OCI-LY7 (cell line): ENCODE results near the gene VBP1. TPM values are rescaled to one million over a fixed set of nuclear protein-coding genes. Genes with fewer than 3 reads are reported as not detected.
"Not testable (repeated sequence)": the region's sequence is repeated elsewhere in the genome, so short reads cannot be mapped to it uniquely, and the experiment has no call there.

Experiments
- BruUV-seq: library from RNA; stranded (reverse); fragments of 400-500 nt; replicated peaks from 2 replicates; lab custom pipeline; 2021; lab: Mats Ljungman, UMichigan
- CTCF ChIA-PET: fragments of 300-600 bp; sonication (Branson Sonifier 250); formaldehyde crosslinking; loops from one replicate; lab custom pipeline; 2022; ENCODE audit warnings: antibody characterized with exemption; ENCODE audit not compliant: unreplicated experiment; lab: Charles Lee
- POLR2A ChIA-PET: fragments of 300-600 bp; sonication (Branson Sonifier 250); formaldehyde crosslinking; loops from one replicate; lab custom pipeline; 2022; ENCODE audit warnings: antibody characterized with exemption; lab: Charles Lee
- DNase-seq: peaks from one replicate; pipeline ENCODE4 v3.0.0-alpha.2; 2015; ENCODE audit warnings: low spot score
- H2AFZ ChIP-seq: fragments of 200-600 bp; sonication (generic), shearing (Covaris generic); 2 replicates; pipeline ENCODE4 v1.6.1; 2014; ENCODE audit warnings: mild to moderate bottlenecking, antibody characterized with exemption, low read length, moderate library complexity
- H3K27ac ChIP-seq: fragments of 200-600 bp; sonication (generic); 2 replicates; pipeline ENCODE4 v1.5.1; 2014; ENCODE audit warnings: mixed run types, low read depth, mild to moderate bottlenecking, moderate library complexity, low read length, inconsistent platforms; ENCODE audit not compliant: poor library complexity, severe bottlenecking
- H3K36me3 ChIP-seq: fragments of 200-600 bp; sonication (generic); 2 replicates; pipeline ENCODE4 v1.6.1; 2014; ENCODE audit warnings: mild to moderate bottlenecking, antibody characterized with exemption, low read length, moderate library complexity, mixed read lengths; ENCODE audit not compliant: insufficient read depth
- H3K4me1 ChIP-seq: fragments of 200-600 bp; sonication (generic); 2 replicates; pipeline ENCODE4 v1.5.1; 2014; ENCODE audit warnings: mild to moderate bottlenecking, low read length; ENCODE audit not compliant: insufficient read depth, poor library complexity, severe bottlenecking
- H3K4me2 ChIP-seq: fragments of 200-600 bp; sonication (generic); 2 replicates; pipeline ENCODE4 v1.6.1; 2014; ENCODE audit warnings: mild to moderate bottlenecking, low read length
- H3K4me3 ChIP-seq: fragments of 200-600 bp; sonication (generic); 2 replicates; pipeline ENCODE4 v1.5.1; 2014; ENCODE audit warnings: mild to moderate bottlenecking, low read depth, low read length; ENCODE audit not compliant: poor library complexity, severe bottlenecking
- H3K79me2 ChIP-seq: fragments of 200-600 bp; sonication (generic); 2 replicates; pipeline ENCODE4 v1.6.1; 2016; ENCODE audit warnings: low read depth, mild to moderate bottlenecking, low read length, moderate library complexity, mixed read lengths; ENCODE audit not compliant: insufficient read depth
- H3K9me2 ChIP-seq: fragments of 200-600 bp; sonication (generic); 2 replicates; pipeline ENCODE4 v1.6.1; 2016; ENCODE audit warnings: mild to moderate bottlenecking, low read length, mixed read lengths; ENCODE audit not compliant: insufficient read depth
- H3K9me3 ChIP-seq: fragments of 200-600 bp; sonication (generic); 2 replicates; pipeline ENCODE4 v1.6.1; 2014; ENCODE audit warnings: mild to moderate bottlenecking, mixed run types, low read length, mixed read lengths
- H4K20me1 ChIP-seq: fragments of 200-600 bp; sonication (generic); 2 replicates; pipeline ENCODE4 v1.6.1; 2014; ENCODE audit warnings: mild to moderate bottlenecking, antibody characterized with exemption, low read length, moderate library complexity, mixed read lengths; ENCODE audit not compliant: insufficient read depth
- EZH2phosphoT487 ChIP-seq: fragments of 200-600 bp; sonication (generic); IDR thresholded peaks from 2 replicates; pipeline ENCODE4 v1.6.1; 2018; ENCODE audit warnings: low read depth, borderline replicate concordance, mild to moderate bottlenecking, mixed run types, antibody characterized with exemption, low read length, moderate library complexity, mixed read lengths
- intact Hi-C: fragments of 100-400 bp; cut with micrococcal nuclease; formaldehyde crosslinking; loops from one replicate; pipeline ENCODE4 v1.10.0; 2022; ENCODE audit not compliant: unreplicated experiment
- total RNA-seq, 2 experiments: library from RNA; depleted of rRNA in 1 of 2; stranded (reverse); fragments of >200 nt in 1 of 2; shearing (Covaris generic) in 1 of 2; gene quantifications; 2 replicates each; pipeline ENCODE4 v1.2.3, GENCODE V29; 2014 to 2022
- TF ChIP-seq, protein P1 (sequence below): fragments of 200-600 bp; sonication (generic); conservative IDR thresholded peaks from 2 replicates; pipeline ENCODE4 v1.5.1; 2014; ENCODE audit warnings: mild to moderate bottlenecking, antibody characterized with exemption, low read length, moderate library complexity, mixed read lengths

Gene VBP1
- total RNA-seq, 2 experiments from 2014 or later: 42.9 to 63.4 TPM

- H2AFZ ChIP-seq: peak within 1 kb of the TSS; percentile 89
- CTCF ChIA-PET: interaction anchor here (0.8 kb wide), 1 partner anchor 47 kb away, joined by 3 read pairs; the partner anchor contains the start of gene VBP1
- H4K20me1 ChIP-seq: no peaks in the 10 kb centered on the region
- no peaks in the 10 kb centered on the region for H3K9me2 ChIP-seq
- peak within 1 kb of the TSS; percentile 78 for H3K4me2 ChIP-seq
- H3K79me2 ChIP-seq: peaks cover 30% of the 10 kb centered on the region; the same call in 1 of the 2 replicates
- H3K4me3 ChIP-seq: peak within 1 kb of the TSS; percentile 80
- TF ChIP-seq, protein P1, sequence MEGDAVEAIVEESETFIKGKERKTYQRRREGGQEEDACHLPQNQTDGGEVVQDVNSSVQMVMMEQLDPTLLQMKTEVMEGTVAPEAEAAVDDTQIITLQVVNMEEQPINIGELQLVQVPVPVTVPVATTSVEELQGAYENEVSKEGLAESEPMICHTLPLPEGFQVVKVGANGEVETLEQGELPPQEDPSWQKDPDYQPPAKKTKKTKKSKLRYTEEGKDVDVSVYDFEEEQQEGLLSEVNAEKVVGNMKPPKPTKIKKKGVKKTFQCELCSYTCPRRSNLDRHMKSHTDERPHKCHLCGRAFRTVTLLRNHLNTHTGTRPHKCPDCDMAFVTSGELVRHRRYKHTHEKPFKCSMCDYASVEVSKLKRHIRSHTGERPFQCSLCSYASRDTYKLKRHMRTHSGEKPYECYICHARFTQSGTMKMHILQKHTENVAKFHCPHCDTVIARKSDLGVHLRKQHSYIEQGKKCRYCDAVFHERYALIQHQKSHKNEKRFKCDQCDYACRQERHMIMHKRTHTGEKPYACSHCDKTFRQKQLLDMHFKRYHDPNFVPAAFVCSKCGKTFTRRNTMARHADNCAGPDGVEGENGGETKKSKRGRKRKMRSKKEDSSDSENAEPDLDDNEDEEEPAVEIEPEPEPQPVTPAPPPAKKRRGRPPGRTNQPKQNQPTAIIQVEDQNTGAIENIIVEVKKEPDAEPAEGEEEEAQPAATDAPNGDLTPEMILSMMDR: peak; percentile 40
- no peak for TF ChIP-seq EZH2phosphoT487
- H3K36me3 ChIP-seq: peaks cover 8% of the 10 kb centered on the region
- peaks cover 12% of the 10 kb centered on the region for H3K4me1 ChIP-seq
- no TSS peak for BruUV-seq
- peak within 1 kb of the TSS; percentile 70 for H3K27ac ChIP-seq
- DNase-seq: peak; percentile 76
- H3K9me3 ChIP-seq: no peaks in the 10 kb centered on the region
- POLR2A ChIA-PET: interaction anchor here (1.0 kb wide), 1 partner anchor 48 kb away, joined by 3 read pairs; no protein-coding TSS in a partner anchor
- intact Hi-C loops: loop anchor here (1.0 kb wide), 1 partner anchor 48 kb away; the partner anchor contains the start of gene VBP1
These were observed 47.8 kb downstream of the VBP1 start, which contains the start of gene RAB39B for GRCh38 chrX:155263854-155264628. TSS of gene RAB39B (minus strand) at chrX:155264491. CDS start at chrX:155264288, 203 bp downstream.

- ChIA-PET CTCF (no interaction called here), POLR2A (no interaction called here)
- Histone ChIP-seq H3K79me2 (peaks cover 25% of the 10 kb centered on the region; the same call in 1 of the 2 replicates), H3K36me3 (peaks cover under 1% of the 10 kb centered on the region; the same call in 1 of the 2 replicates), H3K9me3 (no peaks in the 10 kb centered on the region), H3K27ac (no peak overlapping the region), H3K9me2 (no peaks in the 10 kb centered on the region), H3K4me3 (no peak overlapping the region), H2AFZ (no peak overlapping the region), H3K4me2 (no peak overlapping the region), H4K20me1 (no peaks in the 10 kb centered on the region), H3K4me1 (peaks cover 12% of the 10 kb centered on the region)
- intact Hi-C loops: no loop called here
- TF ChIP-seq EZH2phosphoT487: no peak
- TF ChIP-seq, protein P1: no peak
- BruUV-seq: no TSS peak
- no peak for DNase-seq
These were observed 50.2 kb downstream of the VBP1 start for GRCh38 chrX:155266439-155266838.

DNA sequence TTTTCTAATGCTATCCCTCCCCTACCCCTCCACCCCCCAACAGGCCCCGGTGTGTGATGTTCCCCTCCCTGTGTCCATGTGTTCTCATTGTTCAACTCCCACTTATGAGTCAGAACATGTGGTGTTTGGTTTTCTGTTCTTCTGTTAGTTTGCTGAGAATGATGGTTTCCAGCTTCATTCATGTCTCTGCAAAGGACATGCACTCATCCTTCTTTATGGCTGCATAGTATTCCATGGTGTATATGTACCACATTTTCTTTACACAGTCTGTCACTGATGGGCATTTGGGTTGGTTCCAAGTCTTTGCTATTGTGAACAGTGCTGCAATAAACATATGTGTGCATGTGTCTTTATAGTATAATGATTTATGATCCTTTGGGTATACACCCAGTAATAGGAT, 51.7 kb downstream of the VBP1 start:
- H3K9me2 ChIP-seq, H4K20me1 ChIP-seq, H3K9me3 ChIP-seq, H2AFZ ChIP-seq, CTCF ChIA-PET, H3K27ac ChIP-seq, BruUV-seq, H3K4me1 ChIP-seq, H3K79me2 ChIP-seq, H3K36me3 ChIP-seq, POLR2A ChIA-PET, H3K4me2 ChIP-seq, intact Hi-C loops, DNase-seq, H3K4me3 ChIP-seq: not testable (repeated sequence)
